ENCODE data around the gene AKNA.

- TF ChIP-seq CTCF (IDR thresholded peaks at IDR 0.05) (no peak), POLR2AphosphoS5 (IDR thresholded peaks at IDR 0.05) (no peak), POLR2A (IDR thresholded peaks at IDR 0.05) (no peak)
Measured at GRCh38 chr9:114390952-114391351, 3.2 kb upstream of the AKNA start.
